ENCODE measurements around the gene TMEM250.
"Not testable (repeated sequence)": the region's sequence is repeated elsewhere in the genome, so short reads cannot be mapped to it uniquely, and the experiment has no call there.

Gene TMEM250

GRCh38 chr9:136110082-136111061 is 8.3 kb downstream of the TMEM250 start:
- DNase-seq: no peak

GRCh38 chr9:136109351-136110081 is 9.2 kb downstream of the TMEM250 start:
- DNase-seq: peak; percentile 91

GRCh38 chr9:136108648-136109266 is 9.9 kb downstream of the TMEM250 start:
- DNase-seq: no peak

- DNase-seq: peak; percentile 32
These were observed 10.6 kb downstream of the TMEM250 start for GRCh38 chr9:136107953-136108647.

GRCh38 chr9:136107155-136107952 is 11.3 kb downstream of the TMEM250 start:
- DNase-seq: no peak

- DNase-seq: no peak
These were observed 13.1 kb downstream of the TMEM250 start for GRCh38 chr9:136105398-136106135.

GRCh38 chr9:136104916-136105315 is 13.8 kb downstream of the TMEM250 start:
- no peak for DNase-seq

- DNase-seq: no peak
These were observed 14.2 kb downstream of the TMEM250 start for GRCh38 chr9:136104488-136104800.

GRCh38 chr9:136103651-136104487 is 14.8 kb downstream of the TMEM250 start:
- peak; percentile 91 for DNase-seq

GRCh38 chr9:136101615-136102074 is 17.0 kb downstream of the TMEM250 start:
- DNase-seq: not testable (repeated sequence)

GRCh38 chr9:136100700-136101614 is 17.7 kb downstream of the TMEM250 start:
- peak; percentile 93 for DNase-seq

- DNase-seq: no peak
These were observed 19.1 kb downstream of the TMEM250 start for GRCh38 chr9:136099542-136099941.

- DNase-seq: no peak
These were observed 19.8 kb downstream of the TMEM250 start for GRCh38 chr9:136098844-136099243.

GRCh38 chr9:136098210-136098609 is 20.5 kb downstream of the TMEM250 start:
- no peak for DNase-seq

- no peak for DNase-seq
These were observed 22.1 kb downstream of the TMEM250 start for GRCh38 chr9:136096505-136097001.

- DNase-seq: peak; percentile 50
These were observed 23.3 kb downstream of the TMEM250 start, which contains the start of gene NACC2 for GRCh38 chr9:136095070-136096058. TSS of gene NACC2 (minus strand) at chr9:136095289. CDS start at chr9:136050521, 44,768 bp downstream.
